Type B pancreatic cell (in vitro differentiated cells): ENCODE results near the gene CLMP. TPM values are rescaled to one million over a fixed set of nuclear protein-coding genes. Genes with fewer than 3 reads are reported as not detected.

Experiments used
- DNase-seq: peaks from one replicate; pipeline ENCODE4 v3.0.0; 2021; ENCODE audit warnings: mixed read lengths; ENCODE audit not compliant: unreplicated experiment; ENCODE audit errors: extremely low spot score
- H3K27ac Mint-ChIP-seq: 2 replicates; pipeline ENCODE4 v1.8.0; 2021; ENCODE audit warnings: mild to moderate bottlenecking, mixed read lengths
- H3K27me3 Mint-ChIP-seq: 2 replicates; pipeline ENCODE4 v1.8.0; 2021; ENCODE audit warnings: mixed read lengths
- H3K36me3 Mint-ChIP-seq: 2 replicates; pipeline ENCODE4 v1.8.0; 2021; ENCODE audit warnings: mixed read lengths
- H3K4me1 Mint-ChIP-seq: one replicate; pipeline ENCODE4 v1.8.0; 2021; ENCODE audit warnings: mixed read lengths; ENCODE audit not compliant: unreplicated experiment
- H3K4me3 Mint-ChIP-seq: 2 replicates; pipeline ENCODE4 v1.8.0; 2021; ENCODE audit warnings: mild to moderate bottlenecking, mixed read lengths
- H3K9me3 Mint-ChIP-seq: 2 replicates; pipeline ENCODE4 v1.8.0; 2021; ENCODE audit warnings: mixed read lengths
- CTCF ChIP-seq: fragments of 200-600 bp; sonication (generic); conservative IDR thresholded peaks from 2 replicates; pipeline ENCODE4 v1.5.0; 2021; ENCODE audit warnings: antibody characterized with exemption, mild to moderate bottlenecking
- long read RNA-seq: library from polyadenylated mRNA; unstranded; transcript quantifications from one replicate; pipeline ENCODE4 v2.0.0, GENCODE V29; 2020
- total RNA-seq: library from RNA; stranded (reverse); gene quantifications from 2 replicates; pipeline ENCODE4 v1.2.1, GENCODE V29; 2021; ENCODE audit warnings: low replicate concordance

CLMP gene, protein sequence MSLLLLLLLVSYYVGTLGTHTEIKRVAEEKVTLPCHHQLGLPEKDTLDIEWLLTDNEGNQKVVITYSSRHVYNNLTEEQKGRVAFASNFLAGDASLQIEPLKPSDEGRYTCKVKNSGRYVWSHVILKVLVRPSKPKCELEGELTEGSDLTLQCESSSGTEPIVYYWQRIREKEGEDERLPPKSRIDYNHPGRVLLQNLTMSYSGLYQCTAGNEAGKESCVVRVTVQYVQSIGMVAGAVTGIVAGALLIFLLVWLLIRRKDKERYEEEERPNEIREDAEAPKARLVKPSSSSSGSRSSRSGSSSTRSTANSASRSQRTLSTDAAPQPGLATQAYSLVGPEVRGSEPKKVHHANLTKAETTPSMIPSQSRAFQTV
- 3.6 and 65.7 TPM in 2 replicates for total RNA-seq
- long read RNA-seq, full-length matches to known transcripts: 3 of 4 reads
- long read RNA-seq, partial matches to known transcripts: 0 of 4 reads
- long read RNA-seq, other reads (novel, unspliced or antisense): 1 of 4 reads

DNA sequence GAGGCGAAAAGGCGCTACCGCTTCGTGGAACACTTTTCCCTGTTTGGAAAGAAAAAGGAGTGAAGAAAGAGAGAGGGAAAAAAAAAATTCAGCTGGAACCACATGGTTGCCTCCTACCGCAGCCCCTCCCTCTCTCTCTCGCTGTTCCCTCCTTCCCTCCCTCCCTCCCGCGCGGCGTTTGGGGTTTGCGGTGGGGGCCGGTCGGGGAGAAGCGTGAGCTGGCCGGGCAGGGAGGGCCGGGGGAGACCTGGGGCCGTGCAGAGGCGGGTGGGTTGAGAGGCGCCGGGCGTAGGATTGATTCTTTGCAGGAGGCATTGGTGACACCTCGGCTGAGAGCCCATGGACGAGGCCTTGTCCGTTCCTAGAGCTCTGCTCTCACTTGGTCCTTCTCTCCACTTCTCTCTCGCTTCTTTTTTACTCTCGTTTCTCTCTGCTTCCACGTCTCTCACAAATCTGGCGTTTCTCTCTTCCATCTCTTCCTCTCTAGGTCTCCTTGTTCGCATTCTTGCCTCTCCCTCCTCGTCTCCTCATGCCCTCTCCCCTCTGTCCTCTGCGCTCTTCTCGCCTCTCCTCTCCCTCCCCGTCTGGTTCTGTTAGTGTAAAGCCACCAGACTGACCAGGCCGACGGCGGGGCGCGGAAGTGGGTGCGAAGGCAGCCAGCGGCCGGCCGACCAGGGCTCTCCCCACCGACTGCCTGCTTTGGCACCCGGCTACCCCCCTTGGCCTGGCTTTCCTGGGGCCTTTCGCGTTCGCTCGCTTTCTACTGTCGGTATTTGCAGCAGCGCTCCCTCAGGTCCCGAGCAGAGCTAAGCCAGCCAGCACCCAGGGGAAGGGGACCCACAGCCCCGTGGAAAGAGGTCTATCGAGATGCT, at the start of gene CLMP:
Gene CLMP (minus strand): TSS at position 61 of the 872 bp plus-strand sequence. CDS start 308 bp downstream, outside the sequence.
- Mint-ChIP-seq H3K27me3 (peaks cover 75% of the 10 kb centered on the region), H3K9me3 (no peaks in the 10 kb centered on the region), H3K36me3 (peaks cover 16% of the 10 kb centered on the region), H3K27ac (peak within 1 kb of the TSS; percentile 92), H3K4me3 (peak within 1 kb of the TSS; percentile 96), H3K4me1 (peaks cover 43% of the 10 kb centered on the region)
- DNase-seq: no peak
- no peak for TF ChIP-seq CTCF

DNA sequence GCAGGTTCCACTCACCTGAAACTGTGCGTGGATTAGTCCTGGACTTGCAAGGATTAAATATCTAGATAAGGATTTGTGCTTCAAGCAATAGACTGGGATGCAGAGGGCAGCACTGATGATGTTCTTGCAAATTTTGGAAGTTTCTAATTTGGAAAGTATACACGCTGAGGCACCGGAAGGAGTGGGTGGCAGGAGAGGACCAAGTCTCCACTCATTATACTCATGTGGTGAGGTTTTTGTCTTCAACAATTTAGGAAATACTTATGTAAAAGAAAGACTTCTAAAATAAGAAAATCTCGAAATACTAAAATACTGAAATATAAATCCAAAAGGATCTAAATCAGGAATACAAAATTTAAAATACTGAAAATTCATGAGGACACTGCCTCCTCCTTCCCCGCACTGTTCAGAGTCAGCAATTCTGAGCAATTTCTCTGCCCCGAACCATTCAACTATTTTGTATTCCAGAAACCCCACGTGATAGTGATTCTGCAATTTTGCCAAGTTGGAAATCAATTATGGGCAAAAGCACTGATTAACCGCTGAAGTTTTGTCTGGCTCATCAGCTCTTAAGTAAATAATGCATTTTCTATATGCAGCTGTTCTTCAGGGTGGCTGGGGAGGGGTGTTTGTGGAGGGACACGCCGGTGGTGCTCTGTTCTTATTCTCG, 47.0 kb upstream of the CLMP start:
- no peaks in the 10 kb centered on the region for H3K9me3 Mint-ChIP-seq
- no peaks in the 10 kb centered on the region for H3K36me3 Mint-ChIP-seq
- H3K27ac Mint-ChIP-seq: no peak overlapping the region
- DNase-seq: no peak
- peaks cover 15% of the 10 kb centered on the region for H3K4me1 Mint-ChIP-seq
- peaks cover 5% of the 10 kb centered on the region for H3K27me3 Mint-ChIP-seq
- no peak for TF ChIP-seq CTCF
- no peak overlapping the region for H3K4me3 Mint-ChIP-seq

- peaks cover 13% of the 10 kb centered on the region for H3K4me1 Mint-ChIP-seq
- H3K36me3 Mint-ChIP-seq: no peaks in the 10 kb centered on the region
- no peak overlapping the region for H3K27ac Mint-ChIP-seq
- H3K27me3 Mint-ChIP-seq: peaks cover 5% of the 10 kb centered on the region
- no peak for DNase-seq
- no peak overlapping the region for H3K4me3 Mint-ChIP-seq
- no peak for TF ChIP-seq CTCF
- no peaks in the 10 kb centered on the region for H3K9me3 Mint-ChIP-seq
Measured at GRCh38 chr11:123241294-123241693, 46.2 kb upstream of the CLMP start.

DNA sequence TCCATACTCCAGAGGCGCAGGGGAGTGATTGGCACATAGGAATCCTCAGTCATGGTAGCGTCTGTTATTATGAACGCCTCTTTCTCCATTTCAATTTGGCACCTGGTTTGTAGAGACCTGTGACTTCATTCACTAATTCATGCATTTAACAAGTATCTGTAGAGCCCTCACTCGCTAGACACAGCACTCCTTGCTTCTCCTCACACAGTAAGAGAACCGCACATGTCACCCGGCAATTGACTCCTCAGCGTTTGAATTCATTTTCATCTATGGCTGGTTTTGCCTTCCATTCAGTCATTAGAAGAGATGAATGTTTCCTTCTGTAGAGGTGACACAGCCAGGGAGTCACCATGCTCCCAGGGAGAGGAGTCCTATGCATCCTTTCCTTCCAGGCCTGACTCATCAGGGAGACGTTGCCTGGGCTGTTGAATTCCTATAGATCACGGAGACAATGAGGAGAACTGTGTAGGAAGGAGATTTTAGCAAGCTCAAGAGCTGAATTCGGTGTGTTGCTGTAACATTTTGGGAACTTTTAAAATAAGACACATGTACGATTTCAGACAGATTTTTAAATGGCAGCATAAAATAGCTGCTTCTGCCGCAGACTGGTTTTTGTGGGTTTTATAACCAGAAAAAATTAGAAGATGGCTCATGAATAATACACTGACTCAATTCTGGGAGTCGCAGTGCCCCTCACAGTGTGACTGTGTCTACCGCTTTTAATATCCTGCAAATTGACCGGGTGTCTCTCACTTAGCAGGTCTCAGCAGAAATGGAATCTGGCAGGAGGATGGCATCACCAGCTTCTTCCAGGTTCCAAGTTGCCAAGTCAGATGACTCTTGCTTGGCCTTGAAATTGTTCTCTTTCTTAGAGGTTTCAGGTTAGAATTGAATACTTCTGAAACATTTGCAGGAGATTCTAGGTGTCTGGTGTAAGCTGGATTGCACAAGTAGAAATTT, 44.4 kb upstream of the CLMP start:
- no peaks in the 10 kb centered on the region for H3K9me3 Mint-ChIP-seq
- no peak overlapping the region for H3K4me3 Mint-ChIP-seq
- H3K27ac Mint-ChIP-seq: no peak overlapping the region
- TF ChIP-seq CTCF: no peak
- peaks cover 5% of the 10 kb centered on the region for H3K27me3 Mint-ChIP-seq
- DNase-seq: no peak
- no peaks in the 10 kb centered on the region for H3K36me3 Mint-ChIP-seq
- H3K4me1 Mint-ChIP-seq: peaks cover 13% of the 10 kb centered on the region
